Panc1 (cell line): ENCODE measurements around the gene MGME1. TPM values are rescaled to one million over a fixed set of nuclear protein-coding genes. Genes with fewer than 3 reads are reported as not detected.

ENCODE experiments used
- ATAC-seq: fragments of 200-7000 bp; cut with Tn5 transposase; 2 replicates; pipeline ENCODE4 v1.9.1; 2020; ENCODE audit warnings: mild to moderate bottlenecking, moderate library complexity
- BruUV-seq: library from RNA; stranded (reverse); fragments of 400-500 nt; replicated peaks from 2 replicates; lab custom pipeline; 2021; lab: Mats Ljungman, UMichigan
- CTCF ChIA-PET: fragments of 300-600 bp; sonication (Branson Sonifier 250); formaldehyde crosslinking; loops from one replicate; lab custom pipeline; 2022; ENCODE audit warnings: antibody characterized with exemption; lab: Charles Lee
- POLR2A ChIA-PET: fragments of 300-600 bp; sonication (Branson Sonifier 250); formaldehyde crosslinking; loops from one replicate; lab custom pipeline; 2022; ENCODE audit warnings: antibody characterized with exemption; lab: Charles Lee
- DNase-seq: peaks from one replicate; pipeline ENCODE4 v3.0.0-alpha.2; 2010; ENCODE audit warnings: low read depth, low spot score
- H3K27ac ChIP-seq: 2 replicates; pipeline ENCODE4 v1.5.1; 2011; ENCODE audit warnings: mild to moderate bottlenecking, low read length, inconsistent platforms
- H3K27me3 ChIP-seq: fragments of 200-500 bp; sonication (Bioruptor generic); 2 replicates; pipeline ENCODE4 v1.6.0; 2014; ENCODE audit warnings: low read length, inconsistent platforms; ENCODE audit not compliant: control insufficient read depth, insufficient read depth
- H3K36me3 ChIP-seq: fragments of 200-500 bp; sonication (Bioruptor generic); 2 replicates; pipeline ENCODE4 v1.5.1; 2014; ENCODE audit warnings: inconsistent platforms, mild to moderate bottlenecking, low read length, moderate library complexity; ENCODE audit not compliant: control insufficient read depth, insufficient read depth
- H3K4me1 ChIP-seq: 2 replicates; pipeline ENCODE4 v1.5.1; 2011; ENCODE audit warnings: inconsistent platforms, mild to moderate bottlenecking, low read length, moderate library complexity; ENCODE audit not compliant: control insufficient read depth, insufficient read depth
- H3K4me3 ChIP-seq, 2 experiments: 2 replicates each; pipeline ENCODE4 v1.5.1; 2011 to 2012; ENCODE audit warnings: low read depth in 2 of 2, low read length in 2 of 2, mild to moderate bottlenecking in 2 of 2, inconsistent platforms in 1 of 2, moderate library complexity in 1 of 2
- H3K9me3 ChIP-seq: fragments of 200-500 bp; sonication (Bioruptor generic); 2 replicates; pipeline ENCODE4 v1.5.1; 2014; ENCODE audit warnings: low read depth, mild to moderate bottlenecking, inconsistent platforms, low read length, moderate library complexity; ENCODE audit not compliant: control insufficient read depth, insufficient read depth
- CTCF ChIP-seq: fragments of 450-650 bp; IDR thresholded peaks from 2 replicates; pipeline ENCODE4 v1.5.1; 2017; ENCODE audit warnings: mild to moderate bottlenecking
- POLR2AphosphoS5 ChIP-seq: IDR thresholded peaks from 2 replicates; pipeline ENCODE4 v1.6.1; 2012; ENCODE audit warnings: mild to moderate bottlenecking, low read depth, low read length, moderate library complexity
- SIN3A ChIP-seq: IDR thresholded peaks from 2 replicates; pipeline ENCODE4 v1.6.1; 2012; ENCODE audit warnings: low read depth, mild to moderate bottlenecking, low read length, moderate library complexity, borderline replicate concordance; ENCODE audit not compliant: insufficient read depth
- TCF7L2 ChIP-seq: IDR thresholded peaks from 2 replicates; pipeline ENCODE4 v1.6.1; 2011; ENCODE audit warnings: mild to moderate bottlenecking, low read depth, low read length, inconsistent platforms
- in situ Hi-C: cut with HindIII; loops from 2 replicates; pipeline ENCODE4 v1.10.0; 2016; ENCODE audit warnings: low sequenced_read_pairs, low pct_unique_long_range_greater_than_20kb
- intact Hi-C: fragments of 100-400 bp; cut with micrococcal nuclease; formaldehyde crosslinking; loops from one replicate; pipeline ENCODE4 v1.10.0; 2022; ENCODE audit not compliant: unreplicated experiment
- total RNA-seq: library from RNA; stranded (reverse); gene quantifications from one replicate; pipeline ENCODE4 v1.2.1, GENCODE V29; 2021; ENCODE audit not compliant: unreplicated experiment

MGME1 gene
- total RNA-seq, 1 experiment from 2014 or later, result 27.0 TPM

GRCh38 chr20:17936286-17936760 is 32.5 kb upstream of the MGME1 start:
- no peak for TF ChIP-seq TCF7L2
- no peak for TF ChIP-seq SIN3A
- no peak for TF ChIP-seq CTCF
- no peak for TF ChIP-seq POLR2AphosphoS5
- CTCF ChIA-PET, result no interaction called here
- ATAC-seq, result no peak
- POLR2A ChIA-PET, result no interaction called here
- no peak overlapping the region for H3K4me3 ChIP-seq
- in situ Hi-C loops (no loop called here), intact Hi-C loops (no loop called here)
- H3K4me1 ChIP-seq, result peaks cover 33% of the 10 kb centered on the region
- H3K27me3 ChIP-seq, result no peaks in the 10 kb centered on the region
- no TSS peak for BruUV-seq
- no peaks in the 10 kb centered on the region for H3K36me3 ChIP-seq
- H3K9me3 ChIP-seq, result no peaks in the 10 kb centered on the region
- no peak for DNase-seq
- H3K27ac ChIP-seq, result no peak overlapping the region

GRCh38 chr20:17936761-17937732 is 31.8 kb upstream of the MGME1 start:
- no peak for ATAC-seq

More at GRCh38 chr20:17936761-17937732, 31.8 kb upstream of the MGME1 start:
- ChIA-PET CTCF (no interaction called here), POLR2A (no interaction called here)
- no peaks in the 10 kb centered on the region for H3K9me3 ChIP-seq
- no peak for DNase-seq
- no peak overlapping the region for H3K4me3 ChIP-seq
- H3K27ac ChIP-seq, result no peak overlapping the region
- TF ChIP-seq CTCF, result no peak
- H3K27me3 ChIP-seq, result no peaks in the 10 kb centered on the region
- in situ Hi-C loops, result no loop called here
- BruUV-seq, result no TSS peak
- H3K36me3 ChIP-seq, result peaks cover 4% of the 10 kb centered on the region
- intact Hi-C loops, result no loop called here
- peaks cover 39% of the 10 kb centered on the region for H3K4me1 ChIP-seq
